Activated gamma-delta T cell (primary cell): ENCODE data around the gene ARSB.
"Not testable (repeated sequence)": the region's sequence is repeated elsewhere in the genome, so short reads cannot be mapped to it uniquely, and the experiment has no call there.

Source experiments
- DNase-seq: peaks from one replicate; lab custom pipeline; 2025; lab: John Stamatoyannopoulos, UW

The ARSB gene

DNA sequence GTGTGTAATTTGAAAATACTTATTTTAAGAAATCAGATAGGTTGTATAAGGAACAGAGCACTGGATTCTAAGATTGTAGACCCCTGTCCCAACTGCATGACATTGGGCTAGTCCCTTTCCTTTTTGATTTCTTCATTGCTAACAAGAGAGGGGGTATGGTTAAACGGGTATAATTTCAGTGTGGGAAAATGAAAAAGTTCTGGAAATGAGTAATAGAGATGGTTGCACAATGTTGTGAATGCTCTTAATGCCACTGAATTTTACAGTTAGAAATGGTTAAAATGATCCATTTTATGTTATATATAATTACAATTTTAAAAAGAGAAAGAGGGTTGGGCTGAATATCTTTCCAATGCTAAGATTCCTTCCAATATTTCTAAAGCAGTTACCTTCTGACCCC lies 233.2 kb downstream of the ARSB start:
- DNase-seq = no peak

DNA sequence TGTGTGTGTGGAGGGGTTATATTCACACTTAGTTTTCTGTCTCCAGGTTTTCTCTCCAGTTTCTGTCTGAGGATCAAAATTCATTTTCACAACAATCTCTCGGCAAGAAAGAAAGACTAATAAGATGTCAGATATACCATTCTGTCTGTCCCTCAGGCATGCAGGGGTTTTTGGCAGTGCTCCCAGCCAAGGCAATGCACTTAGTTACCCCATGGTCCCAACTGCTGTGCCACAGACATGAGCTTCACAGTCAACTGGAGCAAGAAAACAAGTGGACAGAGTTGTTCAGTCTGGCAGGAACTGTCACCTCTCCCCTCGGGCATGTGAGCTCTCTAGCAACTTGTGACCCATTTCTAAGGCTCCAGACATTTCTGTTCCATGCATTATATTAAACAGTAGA lies 234.8 kb downstream of the ARSB start:
- DNase-seq = no peak

GRCh38 chr5:78747705-78748359 lies 237.3 kb downstream of the ARSB start:
- no peak for DNase-seq

GRCh38 chr5:78747055-78747454 lies 238.1 kb downstream of the ARSB start:
- DNase-seq = no peak

GRCh38 chr5:78746021-78746770 lies 238.9 kb downstream of the ARSB start:
- DNase-seq = no peak

DNA sequence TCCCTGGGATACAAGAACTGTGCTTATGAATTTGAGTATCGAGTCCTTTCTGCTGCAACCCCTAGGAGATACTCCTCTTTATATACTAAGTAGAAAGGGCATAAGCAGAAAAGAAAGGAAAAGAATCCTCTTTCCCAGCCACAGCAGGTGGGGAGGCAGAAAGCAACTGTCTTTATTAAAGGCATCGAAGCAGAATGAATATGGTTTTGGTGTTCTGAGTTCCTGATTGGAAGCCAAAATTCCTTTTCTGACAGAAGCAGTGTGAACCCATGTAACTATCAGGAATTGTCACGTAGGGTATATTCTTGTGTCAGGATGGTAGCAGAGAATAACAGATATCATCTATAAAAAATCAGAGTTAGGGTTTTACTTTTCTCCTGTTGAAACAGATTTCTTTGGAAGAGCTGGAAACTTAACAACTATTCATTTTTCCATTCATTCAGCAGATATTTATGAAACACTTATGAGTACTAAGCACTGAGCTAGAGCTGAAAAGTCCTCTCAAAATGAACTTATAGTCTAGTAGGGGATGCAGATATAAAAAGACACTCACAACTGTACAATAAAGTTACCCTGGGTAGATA lies 240.1 kb downstream of the ARSB start:
- DNase-seq = no peak

GRCh38 chr5:78741019-78741418 lies 244.1 kb downstream of the ARSB start:
- no peak for DNase-seq

DNA sequence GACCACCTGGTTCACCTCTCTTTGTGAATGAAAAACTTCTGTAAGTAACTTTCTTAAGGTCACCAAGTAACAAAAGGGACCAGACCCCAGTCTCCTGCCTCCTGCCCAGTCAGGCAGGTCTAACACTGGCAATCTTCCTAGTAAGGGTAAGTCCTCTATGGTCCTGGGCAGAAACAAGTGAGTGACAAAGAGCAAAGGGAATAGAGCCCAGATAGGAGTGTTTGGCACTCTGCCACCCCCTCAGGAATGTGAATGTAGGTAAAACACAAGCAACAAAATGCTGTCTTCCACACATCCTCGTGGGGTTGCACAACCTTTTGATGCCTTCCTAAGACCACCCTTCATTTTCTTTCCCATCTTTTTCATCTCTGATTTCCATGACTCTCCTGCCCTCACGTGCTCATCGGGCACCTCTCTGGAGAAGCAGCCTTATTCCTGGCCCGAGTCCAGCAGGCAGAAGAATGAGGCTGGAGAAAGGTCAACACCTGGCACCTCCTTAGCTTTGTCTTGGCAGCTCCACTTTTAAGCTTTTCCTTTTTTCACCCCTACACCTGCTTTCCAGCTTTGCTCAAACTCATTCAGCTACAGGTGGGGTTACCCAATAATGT lies 246.3 kb downstream of the ARSB start:
- DNase-seq = no peak

DNA sequence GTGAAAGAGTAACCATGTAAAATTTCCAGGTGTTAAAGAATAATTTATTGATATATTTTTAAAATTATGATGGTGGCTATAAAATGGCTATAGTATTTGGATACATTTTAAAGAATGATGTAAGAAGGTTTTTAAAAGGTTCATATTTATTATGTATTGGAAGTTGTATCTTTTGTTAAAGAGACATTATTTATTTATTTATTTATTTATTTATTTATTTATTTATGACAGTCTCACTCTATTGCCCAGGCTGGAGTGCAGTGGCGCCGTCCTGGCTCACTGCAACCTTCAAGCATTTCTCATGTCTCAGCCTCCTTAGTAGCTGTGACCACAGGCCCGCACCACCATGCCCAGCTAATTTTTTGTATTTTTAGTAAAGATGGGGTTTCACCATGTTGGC lies 247.0 kb downstream of the ARSB start:
- no peak for DNase-seq

GRCh38 chr5:78735834-78736463 lies 249.2 kb downstream of the ARSB start:
- no peak for DNase-seq

DNA sequence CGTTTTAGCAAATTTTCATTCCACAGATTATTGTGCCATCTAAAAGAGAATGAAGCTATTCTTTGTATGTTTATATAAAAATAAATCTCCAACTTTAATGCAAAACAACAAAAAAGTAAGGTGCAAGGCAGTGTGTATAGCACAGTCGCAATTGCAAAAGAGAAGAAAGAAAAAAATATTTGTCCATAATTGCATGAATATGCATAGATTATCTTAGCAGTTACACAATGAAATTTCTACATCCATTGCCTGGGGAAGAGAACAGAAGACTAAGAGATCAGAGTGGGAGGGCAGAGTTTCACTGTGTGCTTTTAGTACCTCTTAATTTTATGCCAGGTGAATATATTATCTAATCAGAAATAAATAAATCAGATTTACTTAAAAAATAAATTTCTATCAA lies 250.2 kb downstream of the ARSB start:
- no peak for DNase-seq

GRCh38 chr5:78734094-78734845 lies 250.8 kb downstream of the ARSB start:
- DNase-seq = no peak

GRCh38 chr5:78732721-78733120 lies 252.4 kb downstream of the ARSB start:
- DNase-seq = not testable (repeated sequence)

DNA sequence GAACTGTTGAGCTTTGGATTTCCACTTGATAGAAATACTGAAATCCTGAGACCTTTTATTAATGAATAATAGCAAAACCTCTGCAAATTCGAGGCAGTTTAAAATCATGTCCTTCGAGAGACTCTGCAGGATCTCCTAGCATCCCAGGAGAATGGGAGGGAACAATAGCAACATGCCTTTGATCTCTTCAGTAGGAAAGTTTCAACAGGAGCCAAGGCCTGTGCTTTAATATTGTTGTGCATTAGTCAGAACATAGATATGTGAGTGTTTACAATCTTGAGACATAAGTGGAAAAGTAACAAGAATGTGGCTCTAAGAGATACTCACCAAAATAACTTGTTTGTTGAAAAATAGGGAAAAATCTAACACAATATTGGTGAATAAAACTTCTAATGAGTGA lies 253.2 kb downstream of the ARSB start:
- DNase-seq = no peak

DNA sequence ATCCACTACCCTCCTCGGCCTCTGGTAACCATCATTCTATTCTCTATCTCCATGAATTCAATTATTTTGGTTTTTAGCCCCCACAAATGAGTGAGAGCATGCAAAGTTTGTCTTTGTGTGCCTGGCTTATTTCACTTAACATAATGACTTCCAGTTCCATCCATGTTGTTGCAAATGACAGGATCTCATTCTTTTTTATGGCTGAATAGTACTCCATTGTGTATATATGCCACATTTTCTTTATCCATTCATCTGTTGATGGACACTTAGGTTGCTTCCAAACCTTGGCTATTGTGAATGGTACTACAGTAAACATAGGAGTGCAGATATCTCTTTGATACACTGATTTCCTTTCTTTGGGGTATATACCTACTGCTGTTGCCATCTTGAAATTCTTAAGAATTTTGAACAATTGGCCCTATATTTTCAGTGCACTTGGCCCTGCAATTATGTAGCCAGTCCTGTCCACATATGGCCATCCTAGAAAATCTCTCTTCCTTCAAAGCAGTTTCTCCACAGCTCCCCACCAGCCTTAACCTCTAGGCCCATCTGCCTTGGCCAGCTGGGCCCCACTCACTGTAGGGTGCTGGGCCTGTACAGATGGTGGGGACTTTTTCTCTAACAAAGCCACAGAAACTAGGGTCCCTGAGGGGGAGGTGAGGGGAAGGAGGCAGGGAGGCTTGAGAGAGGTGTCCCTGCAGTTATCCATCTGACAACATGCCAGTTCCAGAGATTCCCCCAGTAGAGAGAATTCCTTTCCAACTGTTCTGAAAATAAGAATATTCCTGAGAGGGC lies 254.6 kb downstream of the ARSB start:
- DNase-seq = no peak

GRCh38 chr5:78727786-78728761 lies 257.0 kb downstream of the ARSB start:
- DNase-seq = no peak
